ENCODE data around the gene SOS2. TPM values are rescaled to one million over a fixed set of nuclear protein-coding genes. Genes with fewer than 3 reads are reported as not detected.

SOS2 gene
- total and polyA plus RNA-seq, 10 of the 15 experiments (the other 5 are each of a cell fraction or from before 2014, with no cell fraction given), result 2.1 to 16.8 (median 8.4) TPM

DNA sequence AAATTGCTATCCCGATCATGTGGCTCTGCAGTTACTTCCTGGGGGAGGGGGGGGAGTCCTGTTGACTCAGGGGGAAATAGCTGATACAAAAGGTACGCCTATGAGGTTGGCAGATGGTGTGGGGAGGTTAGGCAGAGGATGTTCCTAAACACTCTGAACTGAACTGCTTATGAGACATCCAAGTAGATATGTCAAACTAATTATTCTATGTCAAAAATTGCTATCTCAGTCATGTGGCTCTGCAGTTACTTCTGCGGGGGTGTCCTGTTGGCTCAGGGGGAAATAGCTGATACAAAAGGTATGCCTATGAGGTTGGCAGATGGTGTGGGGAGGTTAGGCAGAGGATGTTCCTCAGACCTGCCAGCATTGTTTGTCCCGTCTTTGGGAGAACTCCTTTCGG is 109.9 kb downstream of the SOS2 start:
- no peak overlapping the region for H3K9ac ChIP-seq (ENCODE audit: control insufficient read depth, insufficient read depth, low read length)
- H3K4me2 ChIP-seq (ENCODE audit: control insufficient read depth, insufficient read depth), result no peak overlapping the region
- POLR2A ChIA-PET, result no interaction called here
- 91% methylated on average over 5 of the region's 5 CpGs for WGBS (ENCODE audit: insufficient coverage, insufficient replicate concordance, low lambda C conversion rate, missing lambda C conversion rate)
- H3K4me1 ChIP-seq (ENCODE audit: control insufficient read depth, insufficient read depth, low read length), result no peaks in the 10 kb centered on the region
- FAIRE-seq (no peak), DNase-seq (ENCODE audit: low read depth, low spot score) (no peak), ATAC-seq (no peak)
- H3K27me3 ChIP-seq (replicated peaks in 1 of 2; ENCODE audit: control insufficient read depth in 2 of 2, insufficient read depth in 2 of 2, low read length in 1 of 2), result no peaks in the 10 kb centered on the region
- H3K27ac ChIP-seq (ENCODE audit: control insufficient read depth, insufficient read depth), result no peak overlapping the region
- in situ Hi-C loops (cut with MboI) (no loop called here), intact Hi-C loops (cut with micrococcal nuclease; ENCODE audit: unreplicated experiment) (no loop called here)
- H4K20me1 ChIP-seq (ENCODE audit: control insufficient read depth, insufficient read depth), result no peaks in the 10 kb centered on the region
- SMC1A ChIA-PET (ENCODE audit: uncharacterized antibody, unreplicated experiment), result interaction anchor here (0.6 kb wide), 1 partner anchor 115 kb away, joined by 4 read pairs; no protein-coding TSS in a partner anchor
- no peak for TF ChIP-seq ZNF274 (IDR thresholded peaks at IDR 0.05; ENCODE audit: insufficient read depth, insufficient read length)
- TF ChIP-seq NFYB (IDR thresholded peaks at IDR 0.05; ENCODE audit: insufficient read depth, low read depth, low read length), result no peak
- no peak for TF ChIP-seq PAX8 (IDR thresholded peaks at IDR 0.05)
- TF ChIP-seq, protein P1, sequence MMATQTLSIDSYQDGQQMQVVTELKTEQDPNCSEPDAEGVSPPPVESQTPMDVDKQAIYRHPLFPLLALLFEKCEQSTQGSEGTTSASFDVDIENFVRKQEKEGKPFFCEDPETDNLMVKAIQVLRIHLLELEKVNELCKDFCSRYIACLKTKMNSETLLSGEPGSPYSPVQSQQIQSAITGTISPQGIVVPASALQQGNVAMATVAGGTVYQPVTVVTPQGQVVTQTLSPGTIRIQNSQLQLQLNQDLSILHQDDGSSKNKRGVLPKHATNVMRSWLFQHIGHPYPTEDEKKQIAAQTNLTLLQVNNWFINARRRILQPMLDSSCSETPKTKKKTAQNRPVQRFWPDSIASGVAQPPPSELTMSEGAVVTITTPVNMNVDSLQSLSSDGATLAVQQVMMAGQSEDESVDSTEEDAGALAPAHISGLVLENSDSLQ (IDR thresholded peaks at IDR 0.05), result no peak
- TF ChIP-seq, protein P2, sequence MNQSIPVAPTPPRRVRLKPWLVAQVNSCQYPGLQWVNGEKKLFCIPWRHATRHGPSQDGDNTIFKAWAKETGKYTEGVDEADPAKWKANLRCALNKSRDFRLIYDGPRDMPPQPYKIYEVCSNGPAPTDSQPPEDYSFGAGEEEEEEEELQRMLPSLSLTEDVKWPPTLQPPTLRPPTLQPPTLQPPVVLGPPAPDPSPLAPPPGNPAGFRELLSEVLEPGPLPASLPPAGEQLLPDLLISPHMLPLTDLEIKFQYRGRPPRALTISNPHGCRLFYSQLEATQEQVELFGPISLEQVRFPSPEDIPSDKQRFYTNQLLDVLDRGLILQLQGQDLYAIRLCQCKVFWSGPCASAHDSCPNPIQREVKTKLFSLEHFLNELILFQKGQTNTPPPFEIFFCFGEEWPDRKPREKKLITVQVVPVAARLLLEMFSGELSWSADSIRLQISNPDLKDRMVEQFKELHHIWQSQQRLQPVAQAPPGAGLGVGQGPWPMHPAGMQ (IDR thresholded peaks at IDR 0.05; ENCODE audit: borderline replicate concordance), result no peak
- TF ChIP-seq ZZZ3 (IDR thresholded peaks at IDR 0.05; ENCODE audit: control insufficient read depth, insufficient read length, low read depth), result no peak
- no peak for TF ChIP-seq IKZF1 (conservative IDR thresholded peaks at IDR 0.05)
- TF ChIP-seq RB1 (IDR thresholded peaks at IDR 0.05; ENCODE audit: borderline replicate concordance), result no peak
- no peak for TF ChIP-seq FOXK2 (IDR thresholded peaks at IDR 0.05)
- no peak for TF ChIP-seq IKZF2 (IDR thresholded peaks at IDR 0.05)
- TF ChIP-seq BMI1 (IDR thresholded peaks at IDR 0.05; ENCODE audit: borderline replicate concordance), result no peak
- TF ChIP-seq SMARCA5 (IDR thresholded peaks at IDR 0.05), result no peak
- TF ChIP-seq, protein P3, sequence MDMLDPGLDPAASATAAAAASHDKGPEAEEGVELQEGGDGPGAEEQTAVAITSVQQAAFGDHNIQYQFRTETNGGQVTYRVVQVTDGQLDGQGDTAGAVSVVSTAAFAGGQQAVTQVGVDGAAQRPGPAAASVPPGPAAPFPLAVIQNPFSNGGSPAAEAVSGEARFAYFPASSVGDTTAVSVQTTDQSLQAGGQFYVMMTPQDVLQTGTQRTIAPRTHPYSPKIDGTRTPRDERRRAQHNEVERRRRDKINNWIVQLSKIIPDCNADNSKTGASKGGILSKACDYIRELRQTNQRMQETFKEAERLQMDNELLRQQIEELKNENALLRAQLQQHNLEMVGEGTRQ (IDR thresholded peaks at IDR 0.05; ENCODE audit: borderline replicate concordance, low read depth, low read length), result no peak
- no peak for TF ChIP-seq POLR2AphosphoS5 (IDR thresholded peaks at IDR 0.05; ENCODE audit: low read length)
- TF ChIP-seq, protein P4, sequence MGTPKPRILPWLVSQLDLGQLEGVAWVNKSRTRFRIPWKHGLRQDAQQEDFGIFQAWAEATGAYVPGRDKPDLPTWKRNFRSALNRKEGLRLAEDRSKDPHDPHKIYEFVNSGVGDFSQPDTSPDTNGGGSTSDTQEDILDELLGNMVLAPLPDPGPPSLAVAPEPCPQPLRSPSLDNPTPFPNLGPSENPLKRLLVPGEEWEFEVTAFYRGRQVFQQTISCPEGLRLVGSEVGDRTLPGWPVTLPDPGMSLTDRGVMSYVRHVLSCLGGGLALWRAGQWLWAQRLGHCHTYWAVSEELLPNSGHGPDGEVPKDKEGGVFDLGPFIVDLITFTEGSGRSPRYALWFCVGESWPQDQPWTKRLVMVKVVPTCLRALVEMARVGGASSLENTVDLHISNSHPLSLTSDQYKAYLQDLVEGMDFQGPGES (IDR thresholded peaks at IDR 0.05), result no peak
- TF ChIP-seq ZNF622 (IDR thresholded peaks at IDR 0.05), result no peak
- no peak for TF ChIP-seq SREBF1 (IDR thresholded peaks at IDR 0.05; ENCODE audit: low read length)
- TF ChIP-seq ZNF384 (IDR thresholded peaks at IDR 0.05; ENCODE audit: borderline replicate concordance, low read depth, low read length), result no peak
- TF ChIP-seq STAT1 (conservative IDR thresholded peaks at IDR 0.05), result no peak
- TF ChIP-seq RCOR1 (conservative IDR thresholded peaks at IDR 0.05; ENCODE audit: low read depth, low read length), result no peak
- H3K36me3 ChIP-seq (ENCODE audit: control insufficient read depth in 2 of 2, insufficient read depth in 2 of 2, low read length in 1 of 2), result no peaks in the 10 kb centered on the region; a peak in 1 of 4 replicates
- CTCF ChIA-PET, result no interaction called here
- BruUV-seq (replicated peaks), result no TSS peak
- no peaks in the 10 kb centered on the region for H3K79me2 ChIP-seq (ENCODE audit: control insufficient read depth, insufficient read depth, low read length)
- H3K4me3 ChIP-seq, result no peak overlapping the region
- RAD21 ChIA-PET (ENCODE audit: unreplicated experiment), result no interaction called here
- no peak overlapping the region for H2AFZ ChIP-seq (ENCODE audit: control insufficient read depth, low read depth, low read length)
- H3K9me3 ChIP-seq (replicated peaks; ENCODE audit: control insufficient read depth, insufficient read depth, low read length), result no peaks in the 10 kb centered on the region
